ENCODE results near the gene IFITM2.
A peak's percentile ranks its signal among the peaks of the same experiment; 100 is the strongest.
"Not testable (repeated sequence)": the region's sequence is repeated elsewhere in the genome, so short reads cannot be mapped to it uniquely, and the experiment has no call there.

The IFITM2 gene

GRCh38 chr11:324593-325517, 17.2 kb downstream of the IFITM2 start:
- DNase-seq: peak in 7 of 58 donors; percentile 3 to 71 (median 41)

- DNase-seq: no peak
Measured at GRCh38 chr11:325796-326591, 18.4 kb downstream of the IFITM2 start.

- no peak for DNase-seq
Measured at GRCh38 chr11:326592-326841, 18.9 kb downstream of the IFITM2 start.

- DNase-seq: peak in 14 of 58 donors; percentile 25 to 53 (median 40)
Measured at GRCh38 chr11:326842-327580, 19.4 kb downstream of the IFITM2 start.

- no peak for DNase-seq
Measured at GRCh38 chr11:327581-327923, 19.9 kb downstream of the IFITM2 start.

GRCh38 chr11:328012-328411, 20.4 kb downstream of the IFITM2 start:
- DNase-seq: no peak

- not testable (repeated sequence) for DNase-seq
Measured at GRCh38 chr11:328516-329100, 21.0 kb downstream of the IFITM2 start.

GRCh38 chr11:329886-330253, 22.3 kb downstream of the IFITM2 start:
- DNase-seq: no peak

- no peak for DNase-seq
Measured at GRCh38 chr11:330307-330693, 22.7 kb downstream of the IFITM2 start.

GRCh38 chr11:330694-331357, 23.2 kb downstream of the IFITM2 start:
- DNase-seq: no peak

- no peak for DNase-seq
Measured at GRCh38 chr11:331358-332060, 23.9 kb downstream of the IFITM2 start.

- no peak for DNase-seq
Measured at GRCh38 chr11:332651-333480, 25.2 kb downstream of the IFITM2 start.

- DNase-seq: not testable (repeated sequence)
Measured at GRCh38 chr11:333616-334263, 26.1 kb downstream of the IFITM2 start.

GRCh38 chr11:334264-334994, 26.8 kb downstream of the IFITM2 start:
- DNase-seq: no peak

- DNase-seq: peak in 16 of 58 donors; percentile 21 to 76 (median 41)
Measured at GRCh38 chr11:335779-336658, 28.4 kb downstream of the IFITM2 start.

GRCh38 chr11:336659-337198, 29.1 kb downstream of the IFITM2 start:
- DNase-seq: no peak

GRCh38 chr11:337711-338110, 30.1 kb downstream of the IFITM2 start:
- DNase-seq: no peak
